SU-DHL-6 (cell line): Measurements from ENCODE around the gene PLIN1.

Experiments
- H2AFZ ChIP-seq: fragments of 200-600 bp; sonication (generic); 2 replicates; pipeline ENCODE4 v1.6.1; 2014; ENCODE audit warnings: low read depth, mild to moderate bottlenecking, moderate library complexity, mixed read lengths, antibody characterized with exemption, low read length; ENCODE audit not compliant: severe bottlenecking
- H3F3A ChIP-seq: fragments of 200-600 bp; shearing (Covaris generic); 2 replicates; pipeline ENCODE4 v1.6.0; 2016; ENCODE audit warnings: antibody characterized with exemption, mild to moderate bottlenecking; ENCODE audit not compliant: insufficient read depth
- H3K27ac ChIP-seq: fragments of 200-600 bp; sonication (generic); 2 replicates; pipeline ENCODE4 v1.5.1; 2016; ENCODE audit warnings: low read depth, mild to moderate bottlenecking, low read length, moderate library complexity, mixed read lengths
- H3K27me3 ChIP-seq: fragments of 200-600 bp; sonication (generic), shearing (Covaris generic); 2 replicates; pipeline ENCODE4 v1.6.0; 2014; ENCODE audit warnings: mild to moderate bottlenecking, low read length
- H3K36me3 ChIP-seq: fragments of 200-600 bp; sonication (generic); 2 replicates; pipeline ENCODE4 v1.6.1; 2014; ENCODE audit warnings: mild to moderate bottlenecking, low read length, mixed read lengths
- H3K4me2 ChIP-seq: fragments of 300-600, 200-600 bp; shearing (Covaris generic), sonication (generic); 2 replicates; pipeline ENCODE4 v1.6.0; 2014; ENCODE audit warnings: low read length, low read depth, mild to moderate bottlenecking; ENCODE audit not compliant: poor library complexity, severe bottlenecking
- H3K4me3 ChIP-seq: fragments of 200-600 bp; sonication (generic); 2 replicates; pipeline ENCODE4 v1.5.1; 2014; ENCODE audit warnings: antibody characterized with exemption, low read length, mild to moderate bottlenecking, mixed read lengths; ENCODE audit not compliant: insufficient read depth, poor library complexity, severe bottlenecking
- H3K79me2 ChIP-seq: fragments of 200-600 bp; sonication (generic); 2 replicates; pipeline ENCODE4 v1.6.1; 2014; ENCODE audit warnings: mild to moderate bottlenecking, low read length, moderate library complexity; ENCODE audit not compliant: insufficient read depth
- H3K9ac ChIP-seq: fragments of 200-600 bp; sonication (generic); 2 replicates; pipeline ENCODE4 v1.7.0; 2014; ENCODE audit warnings: mild to moderate bottlenecking, low read length
- H3K9me2 ChIP-seq: fragments of 200-600 bp; sonication (generic); replicated peaks from 2 replicates; pipeline ENCODE4 v1.6.1; 2014; ENCODE audit warnings: low read length; ENCODE audit not compliant: insufficient read depth
- H3K9me3 ChIP-seq: fragments of 200-600 bp; sonication (generic); 2 replicates; pipeline ENCODE4 v1.6.1; 2014; ENCODE audit warnings: low read length, mixed read lengths; ENCODE audit not compliant: insufficient read depth
- H4K20me1 ChIP-seq: fragments of 200-600 bp; sonication (generic); 2 replicates; pipeline ENCODE4 v1.6.1; 2014; ENCODE audit warnings: low read depth, mild to moderate bottlenecking, antibody characterized with exemption, low read length, moderate library complexity, mixed read lengths
- CTCF ChIP-seq: fragments of 200-600 bp; sonication (generic); IDR thresholded peaks from one replicate; pipeline ENCODE4 v1.5.1; 2017; ENCODE audit warnings: antibody characterized with exemption, mild to moderate bottlenecking, low read length, moderate library complexity; ENCODE audit not compliant: insufficient read depth, poor library complexity, severe bottlenecking
- EZH2phosphoT487 ChIP-seq: fragments of 200-600 bp; sonication (generic), shearing (Covaris generic); conservative IDR thresholded peaks from 2 replicates; pipeline ENCODE4 v1.6.1; 2018; ENCODE audit warnings: mild to moderate bottlenecking, antibody characterized with exemption, low read length, moderate library complexity, mixed read lengths

Gene PLIN1

DNA sequence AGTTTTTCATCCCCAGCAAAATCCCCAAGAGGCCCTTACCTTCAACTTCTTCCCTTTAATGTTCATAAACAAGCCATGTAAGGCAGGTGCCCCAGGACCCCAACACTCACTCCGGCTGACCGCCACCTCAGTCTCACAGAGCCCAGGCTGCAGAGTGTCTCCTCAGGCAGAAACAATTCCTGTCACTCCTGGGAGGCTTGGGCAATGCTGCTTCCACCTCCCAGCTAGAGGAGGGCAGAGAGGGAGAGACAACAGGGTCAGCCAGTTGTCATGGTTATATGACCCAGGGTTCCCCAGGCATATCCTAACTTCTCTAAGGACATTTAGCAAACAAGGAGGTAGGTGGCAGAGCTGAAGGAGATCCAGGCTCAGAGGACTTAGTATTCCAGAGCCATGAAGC, at the start of gene PLIN1:
PLIN1 (minus strand) TSS at position 156 of the 400 bp plus-strand sequence. CDS start 1,878 bp downstream, outside the sequence.
- Histone ChIP-seq H3K79me2 (no peaks in the 10 kb centered on the region), H3K27me3 (0 out of 2 replicates have a peak, but pooled peaks cover 4% of the 10 kb centered on the region), H3K4me3 (no peak within 1 kb of the TSS), H4K20me1 (no peaks in the 10 kb centered on the region), H3F3A (no peaks in the 10 kb centered on the region), H3K36me3 (no peaks in the 10 kb centered on the region), H3K9ac (no peak within 1 kb of the TSS), H3K27ac (no peak within 1 kb of the TSS), H3K9me2 (no peaks in the 10 kb centered on the region), H2AFZ (no peak within 1 kb of the TSS), H3K9me3 (no peaks in the 10 kb centered on the region), H3K4me2 (no peak within 1 kb of the TSS)
- TF ChIP-seq EZH2phosphoT487 (no peak), CTCF (no peak)

- H3K9me2 ChIP-seq: no peaks in the 10 kb centered on the region
- no peak overlapping the region for H3K4me3 ChIP-seq
- H3F3A ChIP-seq: no peaks in the 10 kb centered on the region
- H3K4me2 ChIP-seq: no peak overlapping the region
- no peak overlapping the region for H3K27ac ChIP-seq
- H3K9me3 ChIP-seq: no peaks in the 10 kb centered on the region
- H3K36me3 ChIP-seq: no peaks in the 10 kb centered on the region; the same call in 1 of the 2 replicates
- H3K27me3 ChIP-seq: no peaks in the 10 kb centered on the region
- H3K79me2 ChIP-seq: no peaks in the 10 kb centered on the region
- no peaks in the 10 kb centered on the region for H4K20me1 ChIP-seq
- H3K9ac ChIP-seq: no peak overlapping the region
- H2AFZ ChIP-seq: no peak overlapping the region
- TF ChIP-seq CTCF: no peak
These were observed 49.1 kb upstream of the PLIN1 start for GRCh38 chr15:89728254-89728653.

GRCh38 chr15:89725064-89725463, 45.9 kb upstream of the PLIN1 start:
- Histone ChIP-seq H4K20me1 (no peaks in the 10 kb centered on the region), H3K9ac (no peak overlapping the region), H3K9me2 (no peaks in the 10 kb centered on the region), H3K4me2 (no peak overlapping the region), H2AFZ (no peak overlapping the region), H3K27me3 (no peaks in the 10 kb centered on the region), H3K79me2 (no peaks in the 10 kb centered on the region), H3K36me3 (no peaks in the 10 kb centered on the region; the same call in 1 of the 2 replicates), H3K4me3 (no peak overlapping the region), H3K9me3 (no peaks in the 10 kb centered on the region), H3F3A (no peaks in the 10 kb centered on the region), H3K27ac (no peak overlapping the region)
- TF ChIP-seq CTCF: no peak
- TF ChIP-seq EZH2phosphoT487: no peak
